Panc1 (cell line): Measurements from ENCODE around the gene SH2D6. TPM values are rescaled to one million over a fixed set of nuclear protein-coding genes. Genes with fewer than 3 reads are reported as not detected.

ENCODE experiments used
- ATAC-seq: fragments of 200-7000 bp; cut with Tn5 transposase; 2 replicates; pipeline ENCODE4 v1.9.1; 2020; ENCODE audit warnings: mild to moderate bottlenecking, moderate library complexity
- BruUV-seq: library from RNA; stranded (reverse); fragments of 400-500 nt; replicated peaks from 2 replicates; lab custom pipeline; 2021; lab: Mats Ljungman, UMichigan
- CTCF ChIA-PET: fragments of 300-600 bp; sonication (Branson Sonifier 250); formaldehyde crosslinking; loops from one replicate; lab custom pipeline; 2022; ENCODE audit warnings: antibody characterized with exemption; lab: Charles Lee
- POLR2A ChIA-PET: fragments of 300-600 bp; sonication (Branson Sonifier 250); formaldehyde crosslinking; loops from one replicate; lab custom pipeline; 2022; ENCODE audit warnings: antibody characterized with exemption; lab: Charles Lee
- DNase-seq: peaks from one replicate; pipeline ENCODE4 v3.0.0-alpha.2; 2010; ENCODE audit warnings: low read depth, low spot score
- H3K27ac ChIP-seq: 2 replicates; pipeline ENCODE4 v1.5.1; 2011; ENCODE audit warnings: mild to moderate bottlenecking, low read length, inconsistent platforms
- H3K27me3 ChIP-seq: fragments of 200-500 bp; sonication (Bioruptor generic); 2 replicates; pipeline ENCODE4 v1.6.0; 2014; ENCODE audit warnings: low read length, inconsistent platforms; ENCODE audit not compliant: control insufficient read depth, insufficient read depth
- H3K36me3 ChIP-seq: fragments of 200-500 bp; sonication (Bioruptor generic); 2 replicates; pipeline ENCODE4 v1.5.1; 2014; ENCODE audit warnings: inconsistent platforms, mild to moderate bottlenecking, low read length, moderate library complexity; ENCODE audit not compliant: control insufficient read depth, insufficient read depth
- H3K4me1 ChIP-seq: 2 replicates; pipeline ENCODE4 v1.5.1; 2011; ENCODE audit warnings: inconsistent platforms, mild to moderate bottlenecking, low read length, moderate library complexity; ENCODE audit not compliant: control insufficient read depth, insufficient read depth
- H3K4me3 ChIP-seq, 2 experiments: 2 replicates each; pipeline ENCODE4 v1.5.1; 2011 to 2012; ENCODE audit warnings: low read depth in 2 of 2, low read length in 2 of 2, mild to moderate bottlenecking in 2 of 2, inconsistent platforms in 1 of 2, moderate library complexity in 1 of 2
- H3K9me3 ChIP-seq: fragments of 200-500 bp; sonication (Bioruptor generic); 2 replicates; pipeline ENCODE4 v1.5.1; 2014; ENCODE audit warnings: low read depth, mild to moderate bottlenecking, inconsistent platforms, low read length, moderate library complexity; ENCODE audit not compliant: control insufficient read depth, insufficient read depth
- CTCF ChIP-seq: fragments of 450-650 bp; IDR thresholded peaks from 2 replicates; pipeline ENCODE4 v1.5.1; 2017; ENCODE audit warnings: mild to moderate bottlenecking
- POLR2AphosphoS5 ChIP-seq: IDR thresholded peaks from 2 replicates; pipeline ENCODE4 v1.6.1; 2012; ENCODE audit warnings: mild to moderate bottlenecking, low read depth, low read length, moderate library complexity
- REST ChIP-seq, 2 experiments: IDR thresholded peaks; 2 replicates each; pipeline ENCODE4 v1.6.1; 2011 to 2012; ENCODE audit warnings: low read depth in 2 of 2, control low read depth in 1 of 2, low read length in 1 of 2, mild to moderate bottlenecking in 1 of 2, moderate library complexity in 1 of 2; ENCODE audit not compliant: insufficient read depth in 1 of 2
- SIN3A ChIP-seq: IDR thresholded peaks from 2 replicates; pipeline ENCODE4 v1.6.1; 2012; ENCODE audit warnings: low read depth, mild to moderate bottlenecking, low read length, moderate library complexity, borderline replicate concordance; ENCODE audit not compliant: insufficient read depth
- TCF7L2 ChIP-seq: IDR thresholded peaks from 2 replicates; pipeline ENCODE4 v1.6.1; 2011; ENCODE audit warnings: mild to moderate bottlenecking, low read depth, low read length, inconsistent platforms
- in situ Hi-C: cut with HindIII; loops from 2 replicates; pipeline ENCODE4 v1.10.0; 2016; ENCODE audit warnings: low sequenced_read_pairs, low pct_unique_long_range_greater_than_20kb
- intact Hi-C: fragments of 100-400 bp; cut with micrococcal nuclease; formaldehyde crosslinking; loops from one replicate; pipeline ENCODE4 v1.10.0; 2022; ENCODE audit not compliant: unreplicated experiment
- total RNA-seq: library from RNA; stranded (reverse); gene quantifications from one replicate; pipeline ENCODE4 v1.2.1, GENCODE V29; 2021; ENCODE audit not compliant: unreplicated experiment

SH2D6 gene
- total RNA-seq, 1 experiment from 2014 or later, result 3.3 TPM

GRCh38 chr2:85441864-85442263 lies 23.4 kb downstream of the SH2D6 start:
- CTCF ChIA-PET, result no interaction called here
- POLR2A ChIA-PET, result no interaction called here
- no peak for ATAC-seq
- in situ Hi-C loops, result no loop called here
- H3K36me3 ChIP-seq, result no peaks in the 10 kb centered on the region
- no TSS peak for BruUV-seq
- DNase-seq, result no peak
- intact Hi-C loops, result no loop called here
- no peak overlapping the region for H3K4me3 ChIP-seq
- no peak for TF ChIP-seq REST (IDR thresholded peaks at IDR 0.05; ENCODE audit: insufficient read depth in 1 of 2, low read depth in 2 of 2, low read length in 1 of 2)
- no peaks in the 10 kb centered on the region for H3K9me3 ChIP-seq
- H3K4me1 ChIP-seq, result peaks cover 46% of the 10 kb centered on the region
- no peaks in the 10 kb centered on the region for H3K27me3 ChIP-seq
- peak overlapping the region; percentile 65 for H3K27ac ChIP-seq

- in situ Hi-C loops (no loop called here), intact Hi-C loops (no loop called here)
- POLR2A ChIA-PET, result interaction anchor here (0.6 to 0.7 kb wide), 2 partner anchors 105 to 130 kb away, joined by 5 read pairs; no protein-coding TSS in a partner anchor
- CTCF ChIA-PET, result interaction anchor here (0.9 kb wide), 1 partner anchor 26 kb away, joined by 3 read pairs; no protein-coding TSS in a partner anchor
- peak; percentile 15; the same call in 1 of the 2 replicates for ATAC-seq
- Histone ChIP-seq H3K27me3 (no peaks in the 10 kb centered on the region), H3K4me1 (peaks cover 27% of the 10 kb centered on the region), H3K9me3 (no peaks in the 10 kb centered on the region), H3K27ac (peak overlapping the region; percentile 81), H3K36me3 (no peaks in the 10 kb centered on the region), H3K4me3 (no peak overlapping the region)
- no TSS peak for BruUV-seq
- TF ChIP-seq CTCF, result no peak
- TF ChIP-seq REST (IDR thresholded peaks at IDR 0.05; ENCODE audit: insufficient read depth in 1 of 2, low read depth in 2 of 2, low read length in 1 of 2), result no peak
- no peak for TF ChIP-seq SIN3A
- TF ChIP-seq POLR2AphosphoS5, result no peak
- no peak for TF ChIP-seq TCF7L2
- no peak for DNase-seq
Observed at GRCh38 chr2:85444629-85445172, 26.2 kb downstream of the SH2D6 start.
